GM12864 (cell line): ENCODE results near the gene COL19A1.

Experiments
- DNase-seq: peaks from one replicate; pipeline ENCODE4 v3.0.0-alpha.2; 2011; ENCODE audit warnings: low read depth
- H3K4me3 ChIP-seq: 2 replicates; pipeline ENCODE4 v1.5.1; 2011; ENCODE audit warnings: mild to moderate bottlenecking, low read depth, low read length, control low read depth
- CTCF ChIP-seq: IDR thresholded peaks from 2 replicates; pipeline ENCODE4 v1.5.1; 2011; ENCODE audit warnings: low read depth, mild to moderate bottlenecking, moderate library complexity, low read length, control low read depth, inconsistent platforms; ENCODE audit errors: missing control alignments

The COL19A1 gene

DNA sequence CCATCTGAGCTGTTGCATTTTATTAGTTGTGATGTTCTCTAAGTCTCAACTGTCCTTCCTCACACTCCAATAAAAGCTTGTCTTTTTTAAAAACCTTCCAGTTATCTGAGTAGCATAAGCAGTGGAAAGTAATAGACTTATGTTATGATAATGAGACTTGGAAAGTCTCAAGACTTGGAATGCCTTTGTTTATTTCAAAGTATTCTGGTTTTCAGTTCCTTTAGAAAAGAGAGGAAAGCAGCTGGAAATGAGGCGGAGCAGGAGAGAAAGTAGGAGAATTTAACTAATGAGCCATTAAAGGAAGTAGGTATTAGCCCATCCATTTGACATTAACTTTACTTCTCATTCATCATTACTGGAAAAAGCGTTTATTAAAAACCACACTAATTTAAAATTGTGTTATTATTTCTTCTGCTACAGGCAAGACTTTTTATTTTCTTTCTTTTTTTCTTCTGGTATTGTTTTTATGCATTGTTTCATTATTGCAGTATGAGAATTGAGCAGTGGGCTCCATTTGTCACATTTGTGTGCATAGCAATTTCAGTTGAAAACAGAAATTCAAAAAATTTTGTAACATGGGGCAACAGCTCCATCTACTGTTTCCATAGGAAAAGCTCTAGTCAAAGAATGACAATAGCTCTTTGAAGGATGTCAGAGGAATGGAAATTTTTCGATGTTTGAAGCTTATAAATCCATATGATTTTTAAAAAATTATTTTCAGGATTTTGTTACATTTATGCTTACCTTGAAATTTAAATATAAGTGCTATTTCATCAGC, 241.7 kb downstream of the COL19A1 start:
- TF ChIP-seq CTCF: peak; percentile 57
- no peak overlapping the region for H3K4me3 ChIP-seq
- DNase-seq: peak; percentile 39

GRCh38 chr6:70110126-70111022, 244.0 kb downstream of the COL19A1 start:
- no peak overlapping the region for H3K4me3 ChIP-seq
- no peak for TF ChIP-seq CTCF
- DNase-seq: no peak

DNA sequence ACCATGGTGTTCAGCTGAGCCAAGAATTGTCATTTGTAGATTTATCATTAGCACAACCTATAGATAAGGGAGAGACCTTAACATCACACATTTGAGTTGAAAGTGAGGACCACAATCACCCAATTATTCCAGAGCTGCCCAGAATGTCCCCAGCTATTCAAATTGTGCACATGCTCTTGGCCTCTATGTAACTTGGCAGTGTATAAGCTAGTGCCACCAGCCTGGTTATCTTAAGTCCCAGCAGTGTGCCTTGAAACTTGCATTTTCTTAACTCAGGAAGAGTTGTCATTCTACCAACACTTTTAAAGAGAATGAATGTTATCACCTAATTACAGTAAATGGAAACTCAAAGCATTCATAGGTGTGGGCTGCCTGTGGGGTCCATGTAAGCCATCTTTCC, 245.4 kb downstream of the COL19A1 start:
- no peak for TF ChIP-seq CTCF
- no peak overlapping the region for H3K4me3 ChIP-seq
- DNase-seq: no peak

DNA sequence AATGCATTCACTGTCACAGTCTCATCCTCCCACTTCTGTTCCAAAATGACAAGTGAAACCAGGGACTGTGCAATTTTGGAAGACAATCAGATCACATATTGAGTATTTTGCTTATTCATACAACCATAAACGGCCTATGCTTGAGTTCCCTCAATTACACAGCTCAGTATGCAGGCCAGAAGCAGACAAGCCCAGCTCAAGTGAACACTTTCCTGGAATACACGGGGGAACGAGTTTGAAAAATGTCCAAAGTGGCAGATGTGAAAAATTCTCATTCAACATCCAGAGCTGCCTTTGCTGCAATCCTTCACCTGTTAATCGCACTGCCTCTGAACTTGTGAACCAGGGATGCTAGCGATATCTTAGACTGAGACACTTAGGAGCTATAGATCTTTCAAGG, 246.4 kb downstream of the COL19A1 start:
- H3K4me3 ChIP-seq: no peak overlapping the region
- no peak for TF ChIP-seq CTCF
- DNase-seq: no peak

GRCh38 chr6:70113171-70113570, 246.8 kb downstream of the COL19A1 start:
- no peak for TF ChIP-seq CTCF
- DNase-seq: no peak
- H3K4me3 ChIP-seq: no peak overlapping the region

- H3K4me3 ChIP-seq: no peak overlapping the region
- TF ChIP-seq CTCF: no peak
- DNase-seq: no peak
Observed at GRCh38 chr6:70118670-70119069, 252.3 kb downstream of the COL19A1 start.
